ENCODE results near the gene HEMK1. TPM values are rescaled to one million over a fixed set of nuclear protein-coding genes. Genes with fewer than 3 reads are reported as not detected.

The HEMK1 gene
- total and polyA plus RNA-seq, 2 donors: 20.7 to 43.4 TPM

GRCh38 chr3:50630394-50630793 is 61.1 kb downstream of the HEMK1 start:
- H3K4me1 ChIP-seq (ENCODE audit: control insufficient read depth in 2 of 2, insufficient read depth in 2 of 2, low read length in 2 of 2): peaks cover 45 to 79% of the 10 kb centered on the region in 2 donors
- H3K27me3 ChIP-seq (ENCODE audit: control insufficient read depth in 2 of 2, insufficient read depth in 1 of 2, low read length in 1 of 2): no peaks in the 10 kb centered on the region
- H3K27ac ChIP-seq (ENCODE audit: low read depth in 1 of 2, low read length in 1 of 2): no peak overlapping the region
- H3K36me3 ChIP-seq (ENCODE audit: control insufficient read depth in 2 of 2, insufficient read depth in 2 of 2, low read length in 1 of 2): peaks cover 12 to 24% of the 10 kb centered on the region in 2 donors
- peaks cover 0 to 3% of the 10 kb centered on the region in 2 donors for H3K9me3 ChIP-seq (ENCODE audit: control insufficient read depth in 2 of 2, insufficient read depth in 1 of 2, low read length in 1 of 2)
- DNase-seq (ENCODE audit: low read depth in 6 of 9, low spot score in 9 of 9): no peak
- no peak overlapping the region for H3K4me3 ChIP-seq (ENCODE audit: low read length in 2 of 2)
- WGBS: 96% methylated on average over 6 of the region's 6 CpGs

GRCh38 chr3:50630877-50631276 is 61.6 kb downstream of the HEMK1 start:
- no peak overlapping the region for H3K27ac ChIP-seq (ENCODE audit: low read depth in 1 of 2, low read length in 1 of 2)
- peaks cover 0 to 3% of the 10 kb centered on the region in 2 donors for H3K9me3 ChIP-seq (ENCODE audit: control insufficient read depth in 2 of 2, insufficient read depth in 1 of 2, low read length in 1 of 2)
- DNase-seq (ENCODE audit: low read depth in 6 of 9, low spot score in 9 of 9): no peak
- no peaks in the 10 kb centered on the region for H3K27me3 ChIP-seq (ENCODE audit: control insufficient read depth in 2 of 2, insufficient read depth in 1 of 2, low read length in 1 of 2)
- peaks cover 40 to 74% of the 10 kb centered on the region in 2 donors for H3K4me1 ChIP-seq (ENCODE audit: control insufficient read depth in 2 of 2, insufficient read depth in 2 of 2, low read length in 2 of 2)
- H3K4me3 ChIP-seq (ENCODE audit: low read length in 2 of 2): no peak overlapping the region
- H3K36me3 ChIP-seq (ENCODE audit: control insufficient read depth in 2 of 2, insufficient read depth in 2 of 2, low read length in 1 of 2): peaks cover 12 to 24% of the 10 kb centered on the region in 2 donors
- WGBS: 81% methylated on average over 7 of the region's 7 CpGs

- no peaks in the 10 kb centered on the region for H3K27me3 ChIP-seq (ENCODE audit: control insufficient read depth in 2 of 2, insufficient read depth in 1 of 2, low read length in 1 of 2)
- 21% methylated on average over 5 of the region's 5 CpGs for WGBS
- H3K4me3 ChIP-seq (ENCODE audit: low read length in 2 of 2): no peak overlapping the region
- H3K9me3 ChIP-seq (ENCODE audit: control insufficient read depth in 2 of 2, insufficient read depth in 1 of 2, low read length in 1 of 2): no peaks in the 10 kb centered on the region
- H3K36me3 ChIP-seq (ENCODE audit: control insufficient read depth in 2 of 2, insufficient read depth in 2 of 2, low read length in 1 of 2): peaks cover 12 to 22% of the 10 kb centered on the region in 2 donors
- no peak for DNase-seq (ENCODE audit: low read depth in 6 of 9, low spot score in 9 of 9)
- H3K27ac ChIP-seq (ENCODE audit: low read depth in 1 of 2, low read length in 1 of 2): peak overlapping the region in 1 of 2 donors; percentile 21
- H3K4me1 ChIP-seq (ENCODE audit: control insufficient read depth in 2 of 2, insufficient read depth in 2 of 2, low read length in 2 of 2): peaks cover 30 to 68% of the 10 kb centered on the region in 2 donors
Measured at GRCh38 chr3:50632450-50632849, 63.1 kb downstream of the HEMK1 start.

- no peaks in the 10 kb centered on the region for H3K27me3 ChIP-seq (ENCODE audit: control insufficient read depth in 2 of 2, insufficient read depth in 1 of 2, low read length in 1 of 2)
- no peak for DNase-seq (ENCODE audit: low read depth in 6 of 9, low spot score in 9 of 9)
- H3K4me1 ChIP-seq (ENCODE audit: control insufficient read depth in 2 of 2, insufficient read depth in 2 of 2, low read length in 2 of 2): peaks cover 22 to 63% of the 10 kb centered on the region in 2 donors
- no peak overlapping the region for H3K27ac ChIP-seq (ENCODE audit: low read depth in 1 of 2, low read length in 1 of 2)
- H3K4me3 ChIP-seq (ENCODE audit: low read length in 2 of 2): no peak overlapping the region
- WGBS: 67% methylated on average over 5 of the region's 5 CpGs
- H3K36me3 ChIP-seq (ENCODE audit: control insufficient read depth in 2 of 2, insufficient read depth in 2 of 2, low read length in 1 of 2): peaks cover 13 to 23% of the 10 kb centered on the region in 2 donors
- no peaks in the 10 kb centered on the region for H3K9me3 ChIP-seq (ENCODE audit: control insufficient read depth in 2 of 2, insufficient read depth in 1 of 2, low read length in 1 of 2)
Measured at GRCh38 chr3:50633230-50633790, 64.0 kb downstream of the HEMK1 start.

- Histone ChIP-seq H3K4me1 (ENCODE audit: control insufficient read depth in 2 of 2, insufficient read depth in 2 of 2, low read length in 2 of 2) (peaks cover 13 to 46% of the 10 kb centered on the region in 2 donors), H3K27ac (ENCODE audit: low read depth in 1 of 2, low read length in 1 of 2) (no peak overlapping the region), H3K36me3 (ENCODE audit: control insufficient read depth in 2 of 2, insufficient read depth in 2 of 2, low read length in 1 of 2) (peaks cover 22 to 27% of the 10 kb centered on the region in 2 donors)
Measured at GRCh38 chr3:50635066-50635465, 65.7 kb downstream of the HEMK1 start.

GRCh38 chr3:50637011-50637410 is 67.7 kb downstream of the HEMK1 start:
- Histone ChIP-seq H3K27ac (ENCODE audit: low read depth in 1 of 2, low read length in 1 of 2) (no peak overlapping the region), H3K27me3 (ENCODE audit: control insufficient read depth in 2 of 2, insufficient read depth in 1 of 2, low read length in 1 of 2) (no peaks in the 10 kb centered on the region), H3K4me3 (ENCODE audit: low read length in 2 of 2) (no peak overlapping the region), H3K36me3 (ENCODE audit: control insufficient read depth in 2 of 2, insufficient read depth in 2 of 2, low read length in 1 of 2) (peaks cover 30 to 40% of the 10 kb centered on the region in 2 donors), H3K4me1 (ENCODE audit: control insufficient read depth in 2 of 2, insufficient read depth in 2 of 2, low read length in 2 of 2) (peaks cover 13 to 26% of the 10 kb centered on the region in 2 donors), H3K9me3 (ENCODE audit: control insufficient read depth in 2 of 2, insufficient read depth in 1 of 2, low read length in 1 of 2) (no peaks in the 10 kb centered on the region)
- WGBS: 96% methylated on average over 4 of the region's 4 CpGs
- no peak for DNase-seq (ENCODE audit: low read depth in 6 of 9, low spot score in 9 of 9)

More at GRCh38 chr3:50635066-50635465, 65.7 kb downstream of the HEMK1 start:
- DNase-seq (ENCODE audit: low read depth in 6 of 9, low spot score in 9 of 9): no peak
- no peaks in the 10 kb centered on the region for H3K9me3 ChIP-seq (ENCODE audit: control insufficient read depth in 2 of 2, insufficient read depth in 1 of 2, low read length in 1 of 2)
- no peak overlapping the region for H3K4me3 ChIP-seq (ENCODE audit: low read length in 2 of 2)
- H3K27me3 ChIP-seq (ENCODE audit: control insufficient read depth in 2 of 2, insufficient read depth in 1 of 2, low read length in 1 of 2): no peaks in the 10 kb centered on the region

GRCh38 chr3:50637945-50638344 is 68.6 kb downstream of the HEMK1 start:
- DNase-seq (ENCODE audit: low read depth in 6 of 9, low spot score in 9 of 9): no peak
- H3K4me3 ChIP-seq (ENCODE audit: low read length in 2 of 2): no peak overlapping the region
- no peaks in the 10 kb centered on the region for H3K27me3 ChIP-seq (ENCODE audit: control insufficient read depth in 2 of 2, insufficient read depth in 1 of 2, low read length in 1 of 2)
- peaks cover 10 to 17% of the 10 kb centered on the region in 2 donors for H3K4me1 ChIP-seq (ENCODE audit: control insufficient read depth in 2 of 2, insufficient read depth in 2 of 2, low read length in 2 of 2)
- WGBS: 58% methylated on average over 3 of the region's 3 CpGs
- H3K36me3 ChIP-seq (ENCODE audit: control insufficient read depth in 2 of 2, insufficient read depth in 2 of 2, low read length in 1 of 2): peaks cover 37 to 48% of the 10 kb centered on the region in 2 donors
- H3K27ac ChIP-seq (ENCODE audit: low read depth in 1 of 2, low read length in 1 of 2): no peak overlapping the region
- no peaks in the 10 kb centered on the region for H3K9me3 ChIP-seq (ENCODE audit: control insufficient read depth in 2 of 2, insufficient read depth in 1 of 2, low read length in 1 of 2)

GRCh38 chr3:50639055-50639494 is 69.8 kb downstream of the HEMK1 start:
- Histone ChIP-seq H3K4me3 (ENCODE audit: low read length in 2 of 2) (no peak overlapping the region), H3K4me1 (ENCODE audit: control insufficient read depth in 2 of 2, insufficient read depth in 2 of 2, low read length in 2 of 2) (peaks cover 5 to 13% of the 10 kb centered on the region in 2 donors), H3K9me3 (ENCODE audit: control insufficient read depth in 2 of 2, insufficient read depth in 1 of 2, low read length in 1 of 2) (no peaks in the 10 kb centered on the region), H3K36me3 (ENCODE audit: control insufficient read depth in 2 of 2, insufficient read depth in 2 of 2, low read length in 1 of 2) (peaks cover 47 to 60% of the 10 kb centered on the region in 2 donors), H3K27me3 (ENCODE audit: control insufficient read depth in 2 of 2, insufficient read depth in 1 of 2, low read length in 1 of 2) (no peaks in the 10 kb centered on the region), H3K27ac (ENCODE audit: low read depth in 1 of 2, low read length in 1 of 2) (no peak overlapping the region)
- no peak for DNase-seq (ENCODE audit: low read depth in 6 of 9, low spot score in 9 of 9)
- WGBS: 96% methylated on average over 6 of the region's 6 CpGs

GRCh38 chr3:50642382-50642781 is 73.1 kb downstream of the HEMK1 start:
- Histone ChIP-seq H3K27me3 (ENCODE audit: control insufficient read depth in 2 of 2, insufficient read depth in 1 of 2, low read length in 1 of 2) (no peaks in the 10 kb centered on the region), H3K36me3 (ENCODE audit: control insufficient read depth in 2 of 2, insufficient read depth in 2 of 2, low read length in 1 of 2) (peaks cover 76 to 90% of the 10 kb centered on the region in 2 donors), H3K4me3 (ENCODE audit: low read length in 2 of 2) (no peak overlapping the region), H3K27ac (ENCODE audit: low read depth in 1 of 2, low read length in 1 of 2) (no peak overlapping the region), H3K4me1 (ENCODE audit: control insufficient read depth in 2 of 2, insufficient read depth in 2 of 2, low read length in 2 of 2) (peaks cover 0 to 4% of the 10 kb centered on the region in 2 donors), H3K9me3 (ENCODE audit: control insufficient read depth in 2 of 2, insufficient read depth in 1 of 2, low read length in 1 of 2) (no peaks in the 10 kb centered on the region)
- WGBS: 89% methylated on average over 1 of the region's 1 CpG
- DNase-seq (ENCODE audit: low read depth in 6 of 9, low spot score in 9 of 9): no peak
